HepG2 (cell line): ENCODE measurements around the gene CAVIN1. TPM values are rescaled to one million over a fixed set of nuclear protein-coding genes. Genes with fewer than 3 reads are reported as not detected.

Experiments
- ATAC-seq: fragments of 200-7000 bp; cut with Tn5 transposase; 3 replicates; pipeline ENCODE4 v1.9.1; 2020; ENCODE audit warnings: mild to moderate bottlenecking, moderate library complexity
- BruUV-seq: library from RNA; stranded (reverse); fragments of 400-500 nt; replicated peaks from 2 replicates; lab custom pipeline; 2021; lab: Mats Ljungman, UMichigan
- CTCF ChIA-PET: fragments of 300-600 bp; formaldehyde crosslinking; extraction: SDS; loops from one replicate; lab custom pipeline; 2021; ENCODE audit warnings: low total read pairs, inconsistent platforms, low intra/inter-chr PET ratio; lab: Yijun Ruan, JAX
- POLR2A ChIA-PET: fragments of 350-600 bp; sonication (Branson Sonifier 250); formaldehyde crosslinking; loops from one replicate; lab custom pipeline; 2020; ENCODE audit warnings: antibody characterized with exemption, inconsistent platforms; lab: Yijun Ruan, JAX
- DNase-seq: peaks from one replicate; pipeline ENCODE4 v3.0.0-alpha.2; 2015; ENCODE audit warnings: low spot score
- FAIRE-seq: peaks from 3 replicates; lab custom pipeline; 2011; peaks lifted over from hg19 to GRCh38; lab: Jason Lieb, UNC
- H2AFZ ChIP-seq: one replicate; pipeline ENCODE4 v1.6.1; 2011; ENCODE audit warnings: low read length, inconsistent platforms
- H3K27ac ChIP-seq: fragments of 300-600 bp; 3 replicates; pipeline ENCODE4 v1.8.0; 2011; ENCODE audit warnings: mixed run types, mild to moderate bottlenecking, mixed read lengths, low read length, inconsistent platforms; ENCODE audit not compliant: insufficient read depth; ENCODE audit errors: extremely low read length
- H3K27me3 ChIP-seq, 2 experiments: fragments of 200-600 bp in 1 of 2; 2 replicates in 1 of 2; 3 replicates in 1 of 2; pipeline versions ENCODE4 v1.6.0 to v1.8.0; 2011; ENCODE audit warnings: low read length in 2 of 2, mild to moderate bottlenecking in 2 of 2, moderate library complexity in 2 of 2, inconsistent platforms in 1 of 2; ENCODE audit not compliant: insufficient read depth in 2 of 2, control insufficient read depth in 1 of 2
- H3K36me3 ChIP-seq, 2 experiments: fragments of 200-600 bp in 1 of 2; replicated peaks in 1 of 2; 2 replicates in 1 of 2; 3 replicates in 1 of 2; pipeline versions ENCODE4 v1.5.1 to v1.8.0; 2011; ENCODE audit warnings: low read length in 2 of 2, inconsistent platforms in 1 of 2; ENCODE audit not compliant: insufficient read depth in 2 of 2, control insufficient read depth in 1 of 2
- H3K4me1 ChIP-seq: 2 replicates; pipeline ENCODE4 v1.5.1; 2012; ENCODE audit warnings: low read length, inconsistent platforms; ENCODE audit not compliant: insufficient read depth
- H3K4me2 ChIP-seq: 2 replicates; pipeline ENCODE4 v1.6.0; 2011; ENCODE audit warnings: low read depth, low read length, inconsistent platforms
- H3K4me3 ChIP-seq, 3 experiments: fragments of 200-600 bp in 1 of 3; sonication (generic), shearing (Covaris generic) in 1 of 3; replicated peaks in 1 of 3; 2 replicates each; pipeline ENCODE4 v1.5.1; 2011 to 2016; ENCODE audit warnings: low read length in 3 of 3, inconsistent platforms in 2 of 3, low read depth in 2 of 3, mild to moderate bottlenecking in 2 of 3, control low read depth in 1 of 3, mixed read lengths in 1 of 3; ENCODE audit not compliant: insufficient read depth in 1 of 3
- H3K79me2 ChIP-seq: one replicate; pipeline ENCODE4 v1.6.1; 2011; ENCODE audit warnings: low read length, inconsistent platforms; ENCODE audit not compliant: insufficient read depth
- H3K9ac ChIP-seq: 2 replicates; pipeline ENCODE4 v1.6.0; 2011; ENCODE audit warnings: mild to moderate bottlenecking, low read depth, low read length, inconsistent platforms; ENCODE audit not compliant: insufficient read depth
- H3K9me3 ChIP-seq: 2 replicates; pipeline ENCODE4 v1.5.1; 2012; ENCODE audit warnings: mild to moderate bottlenecking, low read length
- H4K20me1 ChIP-seq: 2 replicates; pipeline ENCODE4 v1.6.0; 2011; ENCODE audit warnings: inconsistent platforms, mild to moderate bottlenecking, low read length, moderate library complexity; ENCODE audit not compliant: insufficient read depth
- ASH2L ChIP-seq: fragments of 300-600, 200-600 bp; sonication (generic); IDR thresholded peaks from 2 replicates; pipeline ENCODE4 v1.7.0; 2017; ENCODE audit warnings: low read depth, mild to moderate bottlenecking, moderate library complexity, mixed read lengths, low read length; ENCODE audit not compliant: insufficient read length
- MAZ ChIP-seq, 2 experiments: sonication (generic) in 1 of 2; formaldehyde crosslinking in 1 of 2; IDR thresholded peaks; 2 replicates each; pipeline versions ENCODE4 v1.5.0 to v1.6.1; 2012 to 2020; ENCODE audit warnings: low read depth in 2 of 2, mild to moderate bottlenecking in 2 of 2, borderline replicate concordance in 1 of 2, improper control_type of control experiment in 1 of 2, low read length in 1 of 2, missing genetic modification reagents in 1 of 2, moderate library complexity in 1 of 2
- SATB2 ChIP-seq: sonication (generic); formaldehyde crosslinking; IDR thresholded peaks from 2 replicates; pipeline ENCODE4 v1.5.0; 2020; ENCODE audit warnings: missing genetic modification reagents
- ZFP36L2 ChIP-seq: sonication (generic); formaldehyde crosslinking; IDR thresholded peaks from 2 replicates; pipeline ENCODE4 v1.4.0; 2020; ENCODE audit warnings: missing genetic modification reagents
- ZNF263 ChIP-seq: sonication (generic); formaldehyde crosslinking; IDR thresholded peaks from 2 replicates; pipeline ENCODE4 v1.4.0; 2020; ENCODE audit warnings: missing genetic modification reagents
- ZNF383 ChIP-seq: sonication (generic); formaldehyde crosslinking; IDR thresholded peaks from 2 replicates; pipeline ENCODE4 v1.4.0; 2020; ENCODE audit warnings: missing genetic modification reagents, mild to moderate bottlenecking, borderline replicate concordance
- ZNF567 ChIP-seq: sonication (generic); formaldehyde crosslinking; IDR thresholded peaks from 2 replicates; pipeline ENCODE4 v1.8.1; 2023; ENCODE audit warnings: mild to moderate bottlenecking, missing genetic modification reagents, borderline replicate concordance
- ZNF782 ChIP-seq: sonication (generic); formaldehyde crosslinking; IDR thresholded peaks from 2 replicates; pipeline ENCODE4 v1.4.0; 2020; ENCODE audit warnings: missing genetic modification reagents, mild to moderate bottlenecking, borderline replicate concordance
- WGBS: methylation state at CpG from one replicate; pipeline ENCODE4 v1.1.6; 2017; ENCODE audit warnings: low lambda C conversion rate; 5-methylcytosine and 5-hydroxymethylcytosine counted together
- in situ Hi-C: cut with HindIII; loops from 2 replicates; pipeline ENCODE4 v1.10.0; 2017; ENCODE audit warnings: low pct_unique_long_range_greater_than_20kb; ENCODE audit not compliant: extremely low pct_ligation_motif_present
- intact Hi-C: fragments of 100-400 bp; cut with micrococcal nuclease; formaldehyde crosslinking; loops from one replicate; pipeline ENCODE4 v1.10.0; 2022; ENCODE audit not compliant: unreplicated experiment
- polyA plus RNA-seq, 8 experiments: library from polyadenylated mRNA; depleted of rRNA in 3 of 8; stranded (reverse) in 7 of 8; unstranded in 1 of 8; fragments of >200 nt; fragmentation: Illumina TruSeq in 4 of 8; extraction: Trizol in 4 of 8; gene quantifications; 2 replicates each; pipeline versions ENCODE4 v1.2.1 to v1.2.3, GENCODE V29; 2011 to 2016; ENCODE audit warnings: low read depth in 4 of 8, missing spikeins in 1 of 8, mixed read lengths in 1 of 8; ENCODE audit not compliant: insufficient read depth in 1 of 8
- total RNA-seq, 5 experiments: library from RNA; depleted of rRNA; stranded (reverse); fragments of >200 nt; fragmentation: Illumina TruSeq; extraction: Trizol; gene quantifications; 2 replicates each; pipeline ENCODE4 v1.2.3, GENCODE V29; 2016; ENCODE audit warnings: low read depth in 1 of 5
- TF ChIP-seq, protein P1 (sequence below): sonication (generic); formaldehyde crosslinking; IDR thresholded peaks from 2 replicates; pipeline ENCODE4 v1.5.0; 2020; ENCODE audit warnings: mild to moderate bottlenecking, missing genetic modification reagents, borderline replicate concordance
- TF ChIP-seq, protein P2 (sequence below): sonication (generic); formaldehyde crosslinking; IDR thresholded peaks from 2 replicates; pipeline ENCODE4 v1.5.0; 2020; ENCODE audit warnings: mild to moderate bottlenecking, missing genetic modification reagents
- TF ChIP-seq, protein P3 (sequence below): sonication (generic); formaldehyde crosslinking; IDR thresholded peaks from 2 replicates; pipeline ENCODE4 v1.4.0; 2020; ENCODE audit warnings: mild to moderate bottlenecking, missing genetic modification reagents

Gene CAVIN1
- total and polyA plus RNA-seq, 2 of the 13 experiments (the other 11 are each of a cell fraction or from before 2014, with no cell fraction given): 15.9 to 25.5 TPM

DNA sequence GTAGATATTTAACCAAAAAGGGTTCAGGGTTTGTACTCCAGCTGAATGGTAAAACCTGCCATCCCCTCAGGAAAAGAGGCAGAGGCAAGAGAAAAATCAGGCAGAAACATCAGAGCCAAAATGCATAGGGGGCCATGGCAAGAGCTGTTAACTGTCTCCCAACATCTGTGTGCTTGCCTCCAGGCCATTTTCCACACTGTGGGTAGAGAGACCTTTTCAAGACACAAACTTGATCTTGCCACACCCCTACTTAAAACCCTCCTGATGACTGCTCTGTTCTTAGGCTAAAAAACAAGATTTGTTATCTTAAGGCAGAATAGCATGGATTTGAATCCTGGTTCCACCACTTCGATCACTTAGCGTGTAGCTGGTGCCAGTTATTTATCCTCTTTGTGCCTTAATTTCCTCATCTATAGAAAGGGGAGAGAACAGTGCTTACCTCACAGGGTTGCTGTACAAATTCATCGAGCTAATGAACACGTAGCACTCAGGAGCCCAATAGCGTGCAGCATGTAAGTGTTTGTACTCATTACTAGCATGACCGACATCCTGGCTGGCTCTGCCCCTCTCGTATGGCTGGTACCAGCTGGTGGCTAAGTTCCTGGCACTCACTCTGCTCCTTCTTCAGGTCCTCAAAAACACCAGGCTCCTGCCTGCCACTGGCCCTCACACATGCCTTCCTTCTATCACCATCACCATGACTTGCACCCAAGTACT, 60.7 kb downstream of the CAVIN1 start:
- H3K27ac ChIP-seq: no peak overlapping the region
- no peak overlapping the region for H3K4me2 ChIP-seq
- BruUV-seq: no TSS peak
- H4K20me1 ChIP-seq: peaks cover 34% of the 10 kb centered on the region
- 92% methylated on average over 7 of the region's 7 CpGs for WGBS
- in situ Hi-C loops (no loop called here), intact Hi-C loops (no loop called here)
- FAIRE-seq (no peak), DNase-seq (no peak), ATAC-seq (no peak; the same call in 2 of the 3 replicates)
- no peak overlapping the region for H3K9ac ChIP-seq
- no peaks in the 10 kb centered on the region for H3K27me3 ChIP-seq
- no peak overlapping the region for H3K4me3 ChIP-seq
- POLR2A ChIA-PET: interaction anchor here (1.7 kb wide), 1 partner anchor 26 kb away, joined by 9 read pairs; the partner anchor contains the start of gene STAT3
- no peak overlapping the region for H2AFZ ChIP-seq
- no peaks in the 10 kb centered on the region for H3K9me3 ChIP-seq
- CTCF ChIA-PET: no interaction called here
- H3K79me2 ChIP-seq: peaks cover 76% of the 10 kb centered on the region
- H3K36me3 ChIP-seq: 0 out of 5 replicates have a peak, but pooled peaks cover 0 to 2% of the 10 kb centered on the region in 2 experiments
- H3K4me1 ChIP-seq: peaks cover 44% of the 10 kb centered on the region
- TF ChIP-seq ZNF263 (CRISPR knock-in tag): no peak
- no peak for TF ChIP-seq SATB2 (CRISPR knock-in tag)
- TF ChIP-seq, protein P1, sequence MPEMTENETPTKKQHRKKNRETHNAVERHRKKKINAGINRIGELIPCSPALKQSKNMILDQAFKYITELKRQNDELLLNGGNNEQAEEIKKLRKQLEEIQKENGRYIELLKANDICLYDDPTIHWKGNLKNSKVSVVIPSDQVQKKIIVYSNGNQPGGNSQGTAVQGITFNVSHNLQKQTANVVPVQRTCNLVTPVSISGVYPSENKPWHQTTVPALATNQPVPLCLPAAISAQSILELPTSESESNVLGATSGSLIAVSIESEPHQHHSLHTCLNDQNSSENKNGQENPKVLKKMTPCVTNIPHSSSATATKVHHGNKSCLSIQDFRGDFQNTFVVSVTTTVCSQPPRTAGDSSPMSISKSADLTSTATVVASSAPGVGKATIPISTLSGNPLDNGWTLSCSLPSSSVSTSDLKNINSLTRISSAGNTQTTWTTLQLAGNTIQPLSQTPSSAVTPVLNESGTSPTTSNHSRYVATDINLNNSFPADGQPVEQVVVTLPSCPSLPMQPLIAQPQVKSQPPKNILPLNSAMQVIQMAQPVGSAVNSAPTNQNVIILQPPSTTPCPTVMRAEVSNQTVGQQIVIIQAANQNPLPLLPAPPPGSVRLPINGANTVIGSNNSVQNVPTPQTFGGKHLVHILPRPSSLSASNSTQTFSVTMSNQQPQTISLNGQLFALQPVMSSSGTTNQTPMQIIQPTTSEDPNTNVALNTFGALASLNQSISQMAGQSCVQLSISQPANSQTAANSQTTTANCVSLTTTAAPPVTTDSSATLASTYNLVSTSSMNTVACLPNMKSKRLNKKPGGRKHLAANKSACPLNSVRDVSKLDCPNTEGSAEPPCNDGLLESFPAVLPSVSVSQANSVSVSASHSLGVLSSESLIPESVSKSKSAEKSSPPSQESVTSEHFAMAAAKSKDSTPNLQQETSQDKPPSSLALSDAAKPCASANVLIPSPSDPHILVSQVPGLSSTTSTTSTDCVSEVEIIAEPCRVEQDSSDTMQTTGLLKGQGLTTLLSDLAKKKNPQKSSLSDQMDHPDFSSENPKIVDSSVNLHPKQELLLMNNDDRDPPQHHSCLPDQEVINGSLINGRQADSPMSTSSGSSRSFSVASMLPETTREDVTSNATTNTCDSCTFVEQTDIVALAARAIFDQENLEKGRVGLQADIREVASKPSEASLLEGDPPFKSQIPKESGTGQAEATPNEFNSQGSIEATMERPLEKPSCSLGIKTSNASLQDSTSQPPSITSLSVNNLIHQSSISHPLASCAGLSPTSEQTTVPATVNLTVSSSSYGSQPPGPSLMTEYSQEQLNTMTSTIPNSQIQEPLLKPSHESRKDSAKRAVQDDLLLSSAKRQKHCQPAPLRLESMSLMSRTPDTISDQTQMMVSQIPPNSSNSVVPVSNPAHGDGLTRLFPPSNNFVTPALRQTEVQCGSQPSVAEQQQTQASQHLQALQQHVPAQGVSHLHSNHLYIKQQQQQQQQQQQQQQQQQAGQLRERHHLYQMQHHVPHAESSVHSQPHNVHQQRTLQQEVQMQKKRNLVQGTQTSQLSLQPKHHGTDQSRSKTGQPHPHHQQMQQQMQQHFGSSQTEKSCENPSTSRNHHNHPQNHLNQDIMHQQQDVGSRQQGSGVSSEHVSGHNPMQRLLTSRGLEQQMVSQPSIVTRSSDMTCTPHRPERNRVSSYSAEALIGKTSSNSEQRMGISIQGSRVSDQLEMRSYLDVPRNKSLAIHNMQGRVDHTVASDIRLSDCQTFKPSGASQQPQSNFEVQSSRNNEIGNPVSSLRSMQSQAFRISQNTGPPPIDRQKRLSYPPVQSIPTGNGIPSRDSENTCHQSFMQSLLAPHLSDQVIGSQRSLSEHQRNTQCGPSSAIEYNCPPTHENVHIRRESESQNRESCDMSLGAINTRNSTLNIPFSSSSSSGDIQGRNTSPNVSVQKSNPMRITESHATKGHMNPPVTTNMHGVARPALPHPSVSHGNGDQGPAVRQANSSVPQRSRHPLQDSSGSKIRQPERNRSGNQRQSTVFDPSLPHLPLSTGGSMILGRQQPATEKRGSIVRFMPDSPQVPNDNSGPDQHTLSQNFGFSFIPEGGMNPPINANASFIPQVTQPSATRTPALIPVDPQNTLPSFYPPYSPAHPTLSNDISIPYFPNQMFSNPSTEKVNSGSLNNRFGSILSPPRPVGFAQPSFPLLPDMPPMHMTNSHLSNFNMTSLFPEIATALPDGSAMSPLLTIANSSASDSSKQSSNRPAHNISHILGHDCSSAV: no peak
- TF ChIP-seq MAZ (IDR thresholded peaks at IDR 0.05; ENCODE audit: borderline replicate concordance, low read depth, low read length): no peak
- no peak for TF ChIP-seq MAZ (CRISPR knock-in tag; IDR thresholded peaks at IDR 0.05; ENCODE audit: low read depth)
- no peak for TF ChIP-seq ASH2L
- TF ChIP-seq, protein P2, sequence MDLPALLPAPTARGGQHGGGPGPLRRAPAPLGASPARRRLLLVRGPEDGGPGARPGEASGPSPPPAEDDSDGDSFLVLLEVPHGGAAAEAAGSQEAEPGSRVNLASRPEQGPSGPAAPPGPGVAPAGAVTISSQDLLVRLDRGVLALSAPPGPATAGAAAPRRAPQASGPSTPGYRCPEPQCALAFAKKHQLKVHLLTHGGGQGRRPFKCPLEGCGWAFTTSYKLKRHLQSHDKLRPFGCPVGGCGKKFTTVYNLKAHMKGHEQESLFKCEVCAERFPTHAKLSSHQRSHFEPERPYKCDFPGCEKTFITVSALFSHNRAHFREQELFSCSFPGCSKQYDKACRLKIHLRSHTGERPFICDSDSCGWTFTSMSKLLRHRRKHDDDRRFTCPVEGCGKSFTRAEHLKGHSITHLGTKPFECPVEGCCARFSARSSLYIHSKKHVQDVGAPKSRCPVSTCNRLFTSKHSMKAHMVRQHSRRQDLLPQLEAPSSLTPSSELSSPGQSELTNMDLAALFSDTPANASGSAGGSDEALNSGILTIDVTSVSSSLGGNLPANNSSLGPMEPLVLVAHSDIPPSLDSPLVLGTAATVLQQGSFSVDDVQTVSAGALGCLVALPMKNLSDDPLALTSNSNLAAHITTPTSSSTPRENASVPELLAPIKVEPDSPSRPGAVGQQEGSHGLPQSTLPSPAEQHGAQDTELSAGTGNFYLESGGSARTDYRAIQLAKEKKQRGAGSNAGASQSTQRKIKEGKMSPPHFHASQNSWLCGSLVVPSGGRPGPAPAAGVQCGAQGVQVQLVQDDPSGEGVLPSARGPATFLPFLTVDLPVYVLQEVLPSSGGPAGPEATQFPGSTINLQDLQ: no peak
- no peak for TF ChIP-seq ZNF383 (CRISPR knock-in tag)
- no peak for TF ChIP-seq ZNF782
- no peak for TF ChIP-seq ZNF567 (CRISPR knock-in tag)
- TF ChIP-seq, protein P3, sequence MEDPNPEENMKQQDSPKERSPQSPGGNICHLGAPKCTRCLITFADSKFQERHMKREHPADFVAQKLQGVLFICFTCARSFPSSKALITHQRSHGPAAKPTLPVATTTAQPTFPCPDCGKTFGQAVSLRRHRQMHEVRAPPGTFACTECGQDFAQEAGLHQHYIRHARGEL (CRISPR knock-in tag): no peak
- no peak for TF ChIP-seq ZFP36L2 (CRISPR knock-in tag)
